Left forelimb (tissue), 1 donor: ENCODE results near the gene TMEFF2.
"Not testable (repeated sequence)": the region's sequence is repeated elsewhere in the genome, so short reads cannot be mapped to it uniquely, and the experiment has no call there.

ENCODE experiments used
- DNase-seq: peaks from one replicate; pipeline ENCODE4 v3.0.0-alpha.2; 2018; ENCODE audit warnings: low spot score

Gene TMEFF2

DNA sequence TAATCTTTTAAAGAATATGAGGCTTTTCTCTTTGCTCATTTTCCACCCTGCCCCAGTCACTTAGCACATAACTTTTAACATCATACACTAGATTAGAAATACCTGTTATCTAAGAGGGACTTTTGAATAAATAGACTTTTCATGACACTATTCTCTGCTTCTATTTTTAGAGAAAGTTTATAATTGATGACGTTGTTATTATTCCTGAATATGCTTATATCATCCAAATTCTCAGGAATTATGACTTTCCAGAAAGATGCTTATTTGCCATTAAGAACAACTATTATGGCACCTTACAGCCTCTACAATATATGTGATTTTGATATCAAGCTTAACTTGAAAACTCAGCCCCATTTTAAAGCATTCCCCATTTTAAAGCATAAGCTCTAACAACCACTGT is 11.4 kb downstream of the TMEFF2 start:
- DNase-seq, result no peak

DNA sequence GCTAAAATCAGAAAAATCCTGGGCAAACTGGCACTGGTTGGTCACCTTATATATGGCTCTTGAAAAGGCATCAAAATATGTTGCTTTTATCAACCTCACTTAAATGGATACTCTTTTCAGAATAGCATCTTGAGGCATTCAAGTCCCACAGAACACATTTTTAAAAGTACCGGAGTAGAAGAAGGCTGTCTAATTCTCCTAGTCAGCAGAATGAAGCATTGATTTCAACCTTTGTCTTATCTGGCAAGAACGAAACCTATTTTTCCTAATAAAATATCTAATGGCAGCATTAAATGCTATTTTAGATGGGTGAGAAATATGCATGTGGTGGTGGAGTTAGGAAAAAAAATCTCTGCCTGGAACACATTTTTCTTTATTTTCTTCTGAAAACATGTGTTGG is 27.8 kb downstream of the TMEFF2 start:
- DNase-seq, result no peak

DNA sequence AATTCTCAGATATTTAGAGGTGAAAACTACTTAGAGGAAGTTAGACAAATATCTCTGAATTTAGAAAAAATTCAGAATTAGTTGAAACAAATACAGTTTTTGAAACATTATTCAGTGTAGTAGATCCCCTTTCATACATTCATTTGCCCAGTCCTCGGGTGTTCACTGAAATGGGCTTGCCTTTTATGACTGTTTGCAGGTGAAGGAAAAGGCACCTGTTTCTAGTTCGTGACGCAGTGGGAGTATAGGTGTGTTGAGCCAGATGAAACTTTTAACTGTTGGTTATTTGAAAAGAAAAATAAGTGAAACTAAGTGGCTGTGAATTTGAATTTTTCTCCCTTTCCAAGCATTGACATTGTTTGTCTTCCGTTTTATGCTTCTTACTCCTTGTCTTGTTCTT is 28.9 kb downstream of the TMEFF2 start:
- DNase-seq, result no peak

DNA sequence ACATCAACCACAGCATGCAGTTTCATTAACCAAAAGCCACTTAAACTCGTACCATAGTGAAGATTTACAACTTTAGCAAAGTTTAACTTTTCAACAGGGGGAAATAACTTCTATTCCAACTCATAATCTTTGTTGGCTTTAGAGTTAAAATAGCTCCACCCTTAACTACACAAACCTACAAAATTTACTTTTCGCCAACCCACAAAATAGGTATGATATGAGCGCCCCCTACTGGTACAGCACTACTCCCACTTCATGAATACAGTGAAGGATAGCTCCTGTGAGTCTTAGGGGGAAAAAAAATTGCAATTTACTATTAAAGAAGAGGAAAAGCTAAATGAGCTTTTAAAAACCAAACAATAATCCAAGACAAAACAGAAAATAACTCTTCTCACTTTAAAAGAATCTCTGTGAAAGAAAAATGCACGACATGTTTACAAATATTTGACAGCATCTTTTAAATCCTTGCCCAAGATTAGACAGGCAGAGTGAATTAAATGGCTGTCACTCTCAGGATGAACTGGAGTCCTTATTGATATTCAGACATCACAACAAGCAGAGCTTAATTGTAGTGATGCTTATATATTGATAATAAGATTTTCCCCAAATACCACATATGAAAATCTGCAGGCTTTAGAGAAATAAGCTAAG is 32.2 kb downstream of the TMEFF2 start:
- DNase-seq, result no peak

DNA sequence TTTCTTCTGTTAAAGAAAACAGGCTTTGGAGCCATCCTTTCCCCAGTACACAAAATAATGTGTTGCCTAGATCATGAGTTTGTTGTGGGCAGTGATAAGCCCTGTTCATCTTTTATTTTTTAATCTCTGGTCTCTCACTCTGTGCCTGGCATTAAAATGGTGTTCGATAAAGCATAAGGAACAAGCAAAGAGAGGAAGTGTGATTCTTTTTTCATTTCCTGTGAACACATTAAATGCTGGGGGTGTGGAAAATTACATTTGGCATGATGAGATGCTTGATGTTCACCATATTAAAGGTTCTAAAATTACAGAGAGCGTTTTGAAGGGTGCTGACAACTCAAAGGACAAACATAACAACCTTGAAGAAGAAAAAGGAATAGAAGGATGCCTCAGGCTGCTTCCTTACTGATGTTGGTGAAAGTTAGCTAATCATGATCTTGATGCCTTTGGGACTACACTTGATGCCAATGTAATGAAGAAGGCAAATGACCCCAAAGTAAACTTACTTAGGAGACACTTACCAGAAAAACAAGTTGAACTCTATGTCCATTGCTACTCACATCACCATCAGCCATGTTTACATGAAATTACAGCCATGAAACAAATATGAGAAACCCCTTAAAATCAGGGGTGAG is 33.0 kb downstream of the TMEFF2 start:
- DNase-seq, result no peak

GRCh38 chr2:192159736-192160135 is 35.0 kb downstream of the TMEFF2 start:
- no peak for DNase-seq

GRCh38 chr2:192159208-192159607 is 35.5 kb downstream of the TMEFF2 start:
- no peak for DNase-seq

DNA sequence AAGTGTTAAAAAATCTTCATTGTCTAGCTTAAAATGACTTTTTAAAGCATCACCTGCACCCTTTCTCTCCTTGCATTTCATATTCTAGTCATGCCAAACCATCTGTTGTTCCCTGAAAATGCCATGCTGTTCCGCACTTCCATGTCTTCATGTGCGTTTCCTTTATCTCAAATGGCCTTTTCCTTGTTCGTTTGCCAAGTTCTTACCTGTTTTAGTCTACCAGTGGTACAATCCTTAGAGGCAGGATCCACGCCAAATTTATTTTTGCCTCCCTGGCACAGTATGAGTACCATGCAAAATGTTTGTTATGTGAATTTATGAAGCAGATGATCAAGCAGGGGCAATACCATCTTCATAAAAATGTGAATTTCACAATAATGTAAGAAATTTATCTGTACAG is 37.0 kb downstream of the TMEFF2 start:
- DNase-seq, result no peak

- no peak for DNase-seq
Observed at GRCh38 chr2:192155511-192156118, 39.1 kb downstream of the TMEFF2 start.

DNA sequence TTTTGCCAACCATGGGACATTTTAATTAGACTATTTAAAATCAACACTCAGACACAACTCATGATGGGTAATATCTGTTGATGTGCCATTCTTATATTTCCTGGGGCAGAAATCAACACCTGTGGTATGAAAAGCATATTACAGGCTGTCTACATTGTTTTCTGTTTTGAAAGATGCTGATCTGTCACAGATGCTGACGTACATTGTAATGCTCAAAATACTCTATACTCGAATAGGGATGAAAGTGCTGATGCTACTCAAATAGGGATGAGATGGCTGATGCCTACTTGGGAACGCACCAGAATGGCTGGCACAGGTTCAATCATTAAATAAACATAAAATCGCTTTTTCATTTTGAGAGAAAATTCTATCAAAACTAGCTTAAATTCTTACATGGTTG is 41.2 kb downstream of the TMEFF2 start:
- DNase-seq, result no peak

DNA sequence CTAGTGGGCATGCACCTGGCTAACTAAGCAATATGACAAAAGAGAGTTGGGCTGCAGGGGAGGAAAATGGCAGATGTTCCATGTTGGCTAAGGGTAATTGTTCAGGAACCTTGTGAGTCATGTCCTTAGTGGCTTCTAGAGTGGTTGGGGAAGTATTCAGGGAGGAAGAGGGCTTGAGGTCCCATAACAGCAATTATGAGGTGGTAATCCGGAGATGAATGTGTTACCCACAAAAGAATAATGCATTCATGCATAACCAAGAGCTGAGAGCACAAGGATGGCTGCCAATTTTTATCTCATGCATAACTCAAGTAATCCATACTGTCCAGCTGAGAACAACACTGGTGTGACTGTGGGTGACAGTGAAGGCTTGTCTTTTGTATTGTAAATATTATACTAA is 42.9 kb downstream of the TMEFF2 start:
- DNase-seq, result no peak

DNA sequence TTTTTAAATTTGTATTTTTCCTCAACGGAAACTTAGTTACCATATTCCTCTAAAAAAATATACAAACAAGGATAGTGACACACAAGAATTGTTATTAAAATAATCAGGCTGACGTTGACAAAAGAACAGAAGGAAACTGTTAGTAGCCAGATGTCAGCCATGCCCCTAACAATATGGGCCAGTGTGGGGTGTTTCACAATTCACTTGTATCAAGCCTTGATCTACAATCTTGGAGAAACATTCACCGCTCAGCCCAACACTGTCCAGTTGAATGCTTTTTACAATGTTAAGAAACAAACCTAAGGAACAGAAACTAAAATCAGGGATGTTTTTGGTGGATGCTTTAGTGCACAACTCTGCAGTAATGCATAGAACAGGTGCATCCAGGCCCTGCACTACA is 44.6 kb downstream of the TMEFF2 start:
- no peak for DNase-seq

DNA sequence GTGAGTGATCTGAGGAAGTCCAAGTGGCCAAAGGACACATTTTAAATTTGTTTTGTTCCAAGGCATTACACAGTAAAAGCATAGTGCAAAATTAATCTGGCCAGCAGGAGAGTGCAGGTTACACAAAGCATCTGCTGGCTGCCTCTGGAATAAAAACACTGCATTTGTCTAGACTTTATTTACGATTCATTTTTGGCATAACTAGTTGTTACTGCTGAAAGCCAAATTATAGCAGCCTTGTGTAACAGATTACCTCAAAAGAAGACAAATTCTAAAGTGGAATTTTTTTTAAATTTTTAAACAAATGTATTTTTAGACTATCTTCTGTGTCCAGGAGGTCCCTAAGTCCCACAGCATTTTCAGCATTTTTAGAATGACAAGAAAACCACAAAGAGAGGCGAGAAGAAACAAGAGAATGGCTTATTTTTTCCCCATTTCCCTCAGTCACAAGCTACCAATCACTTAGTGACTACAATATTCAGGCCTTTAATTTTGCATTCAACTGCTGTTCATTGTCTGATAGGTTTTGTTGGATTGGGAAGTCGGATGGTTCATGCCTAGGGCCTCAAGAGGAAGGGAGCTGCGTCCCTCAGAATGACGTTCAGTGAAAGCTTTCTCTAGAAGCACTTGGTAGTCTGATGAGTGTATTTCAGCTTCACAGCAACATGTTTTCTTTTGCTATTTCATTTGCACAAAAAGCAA is 46.0 kb downstream of the TMEFF2 start:
- no peak for DNase-seq

DNA sequence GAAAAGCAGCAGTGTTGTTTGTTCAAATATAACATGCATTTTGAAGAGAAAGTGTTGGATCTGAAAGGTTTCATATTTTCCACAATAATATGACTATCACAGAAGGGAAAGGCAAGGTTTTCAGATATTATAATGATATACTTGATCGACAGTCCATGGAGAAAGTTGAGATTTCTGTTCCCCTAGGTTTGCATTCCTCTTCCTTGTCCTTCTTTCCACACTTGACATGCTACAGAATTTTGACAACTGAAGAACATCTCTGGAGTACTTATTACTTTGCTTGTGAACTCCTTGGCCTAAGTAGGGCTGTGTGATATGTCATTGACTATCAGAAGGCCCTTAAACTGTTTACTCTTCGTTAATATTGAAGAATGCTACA is 46.5 kb downstream of the TMEFF2 start:
- no peak for DNase-seq

- DNase-seq, result no peak
Observed at GRCh38 chr2:192146069-192147015, 48.4 kb downstream of the TMEFF2 start.

DNA sequence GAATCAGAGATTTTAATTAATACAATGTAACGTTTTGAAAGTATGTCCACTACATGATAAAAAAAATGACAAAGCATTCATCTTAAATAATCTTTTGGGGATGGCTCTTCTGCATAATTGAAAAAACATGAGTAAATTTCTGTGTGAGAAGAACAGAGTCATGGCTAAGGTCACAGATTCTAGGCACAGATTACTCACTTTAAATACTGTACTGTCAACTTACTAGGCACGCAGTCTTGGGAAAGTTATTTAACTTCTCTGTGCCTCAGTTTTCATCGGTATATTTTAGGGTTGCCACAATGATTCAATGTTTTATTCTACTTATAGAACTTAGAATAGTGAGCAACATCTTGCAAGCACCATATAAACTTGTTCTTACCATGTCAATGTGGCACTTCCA is 49.2 kb downstream of the TMEFF2 start:
- no peak for DNase-seq

DNA sequence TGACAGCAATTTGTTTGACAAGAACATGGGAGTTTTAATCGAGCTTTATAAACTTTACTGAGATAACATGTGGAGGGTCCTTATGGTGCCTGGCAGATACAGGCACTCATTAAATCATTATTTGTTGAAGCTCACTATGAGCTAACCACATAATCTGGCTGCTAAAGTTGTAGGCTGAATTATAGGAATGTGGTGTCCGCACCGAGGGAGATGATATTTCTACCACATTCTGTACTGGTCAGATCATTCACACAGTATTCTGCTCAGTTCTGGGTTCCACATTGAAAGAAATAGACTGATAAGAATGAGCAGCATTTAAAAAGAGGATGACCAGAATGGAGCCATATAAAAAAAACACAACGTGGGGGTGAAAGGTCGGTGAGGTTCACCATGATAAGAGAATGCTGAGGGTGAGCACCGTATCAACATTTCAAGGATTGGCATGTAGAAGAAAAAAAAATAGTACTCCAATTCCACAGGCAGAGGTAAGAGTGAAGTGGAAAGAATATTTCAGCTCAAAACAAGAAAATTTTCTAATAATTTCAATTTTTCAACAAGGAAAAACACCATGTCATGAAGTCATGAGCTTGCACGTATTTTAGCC is 54.4 kb downstream of the TMEFF2 start:
- no peak for DNase-seq

DNA sequence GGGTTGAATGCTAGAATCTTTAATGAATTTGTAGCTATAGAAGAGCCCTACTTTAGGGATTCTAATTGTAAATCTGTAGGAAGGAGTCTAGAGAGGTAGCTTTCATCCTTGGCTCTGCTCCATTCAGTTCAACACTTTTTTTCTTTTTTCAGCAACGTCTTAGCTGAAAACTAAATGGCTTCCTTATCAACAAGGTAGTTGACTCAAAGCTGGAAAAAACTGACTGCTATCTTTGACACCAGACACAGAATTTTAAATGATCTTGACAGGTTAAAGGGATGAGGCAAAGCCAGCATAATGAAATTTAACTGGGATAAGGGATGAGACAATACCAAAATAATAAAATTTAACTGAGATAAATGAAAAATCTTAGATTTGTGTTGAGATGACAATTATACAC is 54.9 kb downstream of the TMEFF2 start:
- DNase-seq, result no peak

GRCh38 chr2:192137451-192137850 is 57.3 kb downstream of the TMEFF2 start:
- no peak for DNase-seq

- not testable (repeated sequence) for DNase-seq
Observed at GRCh38 chr2:192132604-192133003, 62.1 kb downstream of the TMEFF2 start.

GRCh38 chr2:192130312-192130711 is 64.4 kb downstream of the TMEFF2 start:
- not testable (repeated sequence) for DNase-seq

- DNase-seq, result no peak
Observed at GRCh38 chr2:192128655-192129054, 66.1 kb downstream of the TMEFF2 start.
